ENCODE measurements around the gene RBX1. TPM values are rescaled to one million over a fixed set of nuclear protein-coding genes. Genes with fewer than 3 reads are reported as not detected.

Gene RBX1
- total RNA-seq, 6 experiments from 2014 or later: 69.2 to 77.3 (median 73.0) TPM

GRCh38 chr22:41009222-41009948 lies 58.2 kb downstream of the RBX1 start:
- Mint-ChIP-seq H3K27me3 (ENCODE audit: insufficient read depth) (peaks cover 7% of the 10 kb centered on the region), H3K4me3 (no peak overlapping the region), H3K27ac (no peak overlapping the region), H3K4me1 (ENCODE audit: low read depth) (peaks cover 9% of the 10 kb centered on the region), H3K9me3 (no peaks in the 10 kb centered on the region), H3K36me3 (ENCODE audit: low read depth) (no peaks in the 10 kb centered on the region)
- TF ChIP-seq CTCF (IDR thresholded peaks at IDR 0.05): no peak
- peak; percentile 44 for DNase-seq

GRCh38 chr22:41015003-41015402 lies 63.8 kb downstream of the RBX1 start:
- Mint-ChIP-seq H3K4me1 (ENCODE audit: low read depth) (no peaks in the 10 kb centered on the region), H3K4me3 (no peak overlapping the region), H3K36me3 (ENCODE audit: low read depth) (peaks cover 8% of the 10 kb centered on the region; the same call in 1 of the 2 replicates), H3K9me3 (no peaks in the 10 kb centered on the region), H3K27ac (no peak overlapping the region), H3K27me3 (ENCODE audit: insufficient read depth) (peaks cover 5% of the 10 kb centered on the region; the same call in 1 of the 2 replicates)
- no peak for TF ChIP-seq CTCF (IDR thresholded peaks at IDR 0.05)
- no peak for DNase-seq

DNA sequence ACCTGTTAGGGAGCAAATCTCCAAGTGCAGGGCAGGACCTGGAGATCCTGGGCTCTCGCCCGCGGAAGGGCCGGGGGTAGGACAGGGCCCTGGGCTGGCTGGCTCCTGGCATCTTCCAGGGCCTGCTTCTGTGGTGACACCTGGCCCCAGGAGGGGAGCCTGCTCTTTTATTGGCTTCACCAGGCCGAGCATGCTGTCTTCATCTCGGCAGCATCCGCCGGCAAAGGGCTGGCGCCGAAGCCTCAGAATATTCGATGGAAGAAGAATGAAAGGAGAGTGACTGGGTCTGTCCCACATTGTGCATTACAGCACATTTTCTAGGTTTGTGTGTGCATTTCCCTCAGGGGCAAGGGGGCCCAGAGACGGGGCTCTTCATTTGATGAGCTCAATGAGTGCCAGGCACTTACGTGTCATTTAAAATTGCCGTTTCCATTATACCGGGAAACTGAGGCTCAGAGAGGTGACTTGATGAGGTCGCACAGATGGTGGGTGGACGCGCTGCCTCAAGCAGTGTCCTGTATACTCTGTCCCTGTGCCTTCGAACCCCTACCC lies 70.0 kb downstream of the RBX1 start:
- no peak for DNase-seq
- H3K36me3 Mint-ChIP-seq (ENCODE audit: low read depth): peaks cover 11% of the 10 kb centered on the region; the same call in 1 of the 2 replicates
- H3K27me3 Mint-ChIP-seq (ENCODE audit: insufficient read depth): peaks cover 4% of the 10 kb centered on the region
- no peaks in the 10 kb centered on the region for H3K9me3 Mint-ChIP-seq
- peak overlapping the region; percentile 98 for H3K27ac Mint-ChIP-seq
- peak overlapping the region; percentile 94 for H3K4me3 Mint-ChIP-seq
- peaks cover 11% of the 10 kb centered on the region for H3K4me1 Mint-ChIP-seq (ENCODE audit: low read depth)
- no peak for TF ChIP-seq CTCF (IDR thresholded peaks at IDR 0.05)

GRCh38 chr22:41021613-41022454 lies 70.7 kb downstream of the RBX1 start:
- Mint-ChIP-seq H3K4me1 (ENCODE audit: low read depth) (peaks cover 11% of the 10 kb centered on the region), H3K36me3 (ENCODE audit: low read depth) (peaks cover 11% of the 10 kb centered on the region; the same call in 1 of the 2 replicates), H3K4me3 (peak overlapping the region; percentile 94), H3K9me3 (no peaks in the 10 kb centered on the region), H3K27ac (peak overlapping the region; percentile 98), H3K27me3 (ENCODE audit: insufficient read depth) (peaks cover 4% of the 10 kb centered on the region)
- TF ChIP-seq CTCF (IDR thresholded peaks at IDR 0.05): peak; percentile 46; the same call in 1 of the 2 replicates
- no peak for DNase-seq

- TF ChIP-seq CTCF (IDR thresholded peaks at IDR 0.05): no peak
- DNase-seq: peak; percentile 74
- H3K27ac Mint-ChIP-seq: peak overlapping the region; percentile 93
- H3K4me3 Mint-ChIP-seq: peak overlapping the region; percentile 83
- H3K27me3 Mint-ChIP-seq (ENCODE audit: insufficient read depth): peaks cover 4% of the 10 kb centered on the region
- H3K4me1 Mint-ChIP-seq (ENCODE audit: low read depth): peaks cover 11% of the 10 kb centered on the region
- no peaks in the 10 kb centered on the region for H3K9me3 Mint-ChIP-seq
- peaks cover 11% of the 10 kb centered on the region; the same call in 1 of the 2 replicates for H3K36me3 Mint-ChIP-seq (ENCODE audit: low read depth)
Measured at GRCh38 chr22:41022470-41023298, 71.5 kb downstream of the RBX1 start.
